ENCODE results near the gene TSPY8. TPM values are rescaled to one million over a fixed set of nuclear protein-coding genes. Genes with fewer than 3 reads are reported as not detected.

Gene TSPY8
- total and polyA plus RNA-seq, 2 of the 8 experiments (the other 6 are each of a cell fraction or from before 2014, with no cell fraction given), result not detected

DNA sequence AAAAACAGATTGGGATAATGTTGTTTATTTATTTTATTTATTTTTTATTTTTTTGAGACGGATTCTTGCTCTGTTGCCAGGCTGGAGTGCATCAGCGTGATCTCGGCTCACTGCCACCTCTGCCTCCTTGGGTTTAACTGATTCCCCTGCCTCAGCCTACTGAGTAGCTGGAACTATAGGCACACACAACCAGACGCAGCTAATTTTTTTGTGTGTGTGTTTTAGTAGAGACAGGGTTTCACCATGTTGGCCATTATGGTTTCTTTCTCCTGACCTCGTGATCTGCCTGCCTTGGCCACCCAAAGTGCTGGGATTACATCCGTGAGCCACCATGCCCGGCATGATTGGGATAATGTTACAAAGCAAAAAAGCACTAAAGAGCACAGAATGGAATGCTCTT, 36.6 kb upstream of the TSPY8 start:
- Histone ChIP-seq H2AK5ac (ENCODE audit: low read depth, low read length) (no peak overlapping the region), H3K9ac (replicated peaks in 1 of 4; ENCODE audit: extremely low read depth in 1 of 4, low read depth in 3 of 4, low read length in 3 of 4) (no peak overlapping the region), H3K23ac (ENCODE audit: insufficient read length) (no peak overlapping the region), H3K4me2 (ENCODE audit: insufficient read depth in 1 of 2, low read depth in 2 of 2, low read length in 2 of 2) (no peak overlapping the region), H3K27me3 (replicated peaks in 1 of 4; ENCODE audit: control insufficient read depth in 3 of 4, extremely low read depth in 1 of 4, insufficient read depth in 3 of 4, low read length in 3 of 4) (no peaks in the 10 kb centered on the region), H4K8ac (ENCODE audit: extremely low read depth, insufficient read depth, low read length) (no peak overlapping the region), H4K20me1 (replicated peaks in 1 of 2; ENCODE audit: control insufficient read depth in 1 of 2, insufficient read depth in 2 of 2, low read length in 2 of 2) (no peaks in the 10 kb centered on the region), H3K36me3 (ENCODE audit: control insufficient read depth in 2 of 4, insufficient read depth in 4 of 4, low read length in 3 of 4) (no peaks in the 10 kb centered on the region), H3K27ac (ENCODE audit: low read depth, low read length) (no peak overlapping the region), H3K18ac (ENCODE audit: extremely low read depth, low read length) (no peak overlapping the region), H4K91ac (replicated peaks; ENCODE audit: insufficient read length, low read length) (no peak overlapping the region), H3K79me1 (ENCODE audit: low read depth, low read length) (no peaks in the 10 kb centered on the region), H3K4me1 (replicated peaks in 1 of 4; ENCODE audit: control insufficient read depth in 3 of 4, insufficient read depth in 4 of 4, low read length in 3 of 4) (no peaks in the 10 kb centered on the region), H2BK120ac (replicated peaks; ENCODE audit: low read depth, low read length) (no peak overlapping the region), H2BK5ac (ENCODE audit: low read depth, low read length) (no peak overlapping the region), H3K9me3 (ENCODE audit: insufficient read depth in 2 of 2, low read depth in 1 of 2, low read length in 1 of 2) (peaks cover 0 to 30% of the 10 kb centered on the region in 2 experiments; a peak in 2 of 4 replicates), H3K4ac (replicated peaks; ENCODE audit: insufficient read length, low read depth, low read length) (no peak overlapping the region), H2BK12ac (ENCODE audit: low read depth, low read length) (no peak overlapping the region), H3K79me2 (ENCODE audit: control insufficient read depth in 1 of 2, insufficient read depth in 2 of 2, low read length in 2 of 2) (no peaks in the 10 kb centered on the region), H4K5ac (ENCODE audit: insufficient read length, low read depth, low read length) (no peak overlapping the region), H2BK20ac (ENCODE audit: low read length) (no peak overlapping the region), H3K56ac (replicated peaks; ENCODE audit: insufficient read length, low read depth, low read length) (no peak overlapping the region), H3K14ac (ENCODE audit: insufficient read length) (no peak overlapping the region), H2BK15ac (ENCODE audit: low read length) (no peak overlapping the region), H2AFZ (ENCODE audit: low read length) (no peak overlapping the region), H3K23me2 (ENCODE audit: low read depth, low read length) (no peaks in the 10 kb centered on the region), H3K4me3 (ENCODE audit: extremely low read depth in 1 of 4, insufficient read depth in 2 of 4, low read depth in 3 of 4, low read length in 4 of 4) (no peak overlapping the region)
- WGBS, 2 experiments (ENCODE audit: extremely low coverage in 1 of 2, insufficient coverage in 1 of 2, insufficient read length in 1 of 2, insufficient replicate concordance in 2 of 2, low coverage in 1 of 2, low lambda C conversion rate in 2 of 2, missing lambda C conversion rate in 1 of 2), result 79% methylated on average over 3 of the region's 7 CpGs; no CpG with 5 or more reads in 1 of the 2 experiments
- TF ChIP-seq TCF12 (IDR thresholded peaks at IDR 0.05; ENCODE audit: low read depth, low read length) (no peak), POLR2A (IDR thresholded peaks at IDR 0.05; ENCODE audit: control extremely low read depth in 1 of 2, low read depth in 2 of 2, low read length in 2 of 2) (no peak), POLR2AphosphoS5 (IDR thresholded peaks at IDR 0.05; ENCODE audit: low read depth, low read length) (no peak), CREB1 (IDR thresholded peaks at IDR 0.05) (no peak), SIX5 (IDR thresholded peaks at IDR 0.05; ENCODE audit: low read depth, low read length) (no peak), CHD1 (IDR thresholded peaks at IDR 0.05; ENCODE audit: low read depth, low read length) (no peak), ZNF274 (IDR thresholded peaks at IDR 0.05; ENCODE audit: borderline replicate concordance, extremely low read depth, low read length) (no peak), EGR1 (IDR thresholded peaks at IDR 0.05; ENCODE audit: borderline replicate concordance, low read depth, low read length) (no peak)
- FAIRE-seq (no peak), DNase-seq (ENCODE audit: low read depth in 1 of 2, low spot score in 2 of 2) (no peak)
- CTCF ChIA-PET (ENCODE audit: partially characterized antibody), result no interaction called here
- POLR2A ChIA-PET (ENCODE audit: partially characterized antibody), result no interaction called here

Data from H1 (cell line).